Fibroblast of mammary gland (primary cell): ENCODE results near the gene NFE2L3.

Experiments used
- DNase-seq: peaks from one replicate; pipeline ENCODE4 v3.0.0-alpha.2; 2010; ENCODE audit warnings: low read depth
- H3K4me3 ChIP-seq: 2 replicates; pipeline ENCODE4 v1.5.1; 2011; ENCODE audit warnings: low read depth, mild to moderate bottlenecking, low read length, moderate library complexity; ENCODE audit not compliant: control insufficient read depth
- CTCF ChIP-seq: conservative IDR thresholded peaks from 2 replicates; pipeline ENCODE4 v1.5.1; 2011; ENCODE audit warnings: low read depth, low read length, inconsistent platforms; ENCODE audit not compliant: control insufficient read depth, insufficient read depth

NFE2L3 gene

GRCh38 chr7:26187380-26188205, 35.6 kb downstream of the NFE2L3 start:
- TF ChIP-seq CTCF, result no peak
- H3K4me3 ChIP-seq, result no peak overlapping the region
- DNase-seq, result no peak

GRCh38 chr7:26188206-26188956, 36.4 kb downstream of the NFE2L3 start:
- no peak for DNase-seq
- no peak for TF ChIP-seq CTCF
- H3K4me3 ChIP-seq, result no peak overlapping the region

GRCh38 chr7:26188957-26189541, 37.1 kb downstream of the NFE2L3 start:
- DNase-seq, result no peak
- TF ChIP-seq CTCF, result no peak
- no peak overlapping the region for H3K4me3 ChIP-seq

- DNase-seq, result no peak
- H3K4me3 ChIP-seq, result no peak overlapping the region
- no peak for TF ChIP-seq CTCF
Measured at GRCh38 chr7:26189697-26190096, 37.7 kb downstream of the NFE2L3 start.

GRCh38 chr7:26190417-26190869, 38.4 kb downstream of the NFE2L3 start:
- no peak for TF ChIP-seq CTCF
- DNase-seq, result no peak
- no peak overlapping the region for H3K4me3 ChIP-seq

GRCh38 chr7:26191233-26191973, 39.4 kb downstream of the NFE2L3 start:
- no peak for TF ChIP-seq CTCF
- no peak for DNase-seq
- no peak overlapping the region for H3K4me3 ChIP-seq
